AG09319 (cell line): ENCODE results near the gene IFT57.
A peak's percentile ranks its signal among the peaks of the same experiment; 100 is the strongest.

Source experiments
- DNase-seq: peaks from one replicate; pipeline ENCODE4 v3.0.0-alpha.2; 2010; ENCODE audit warnings: low read depth; ENCODE audit errors: extremely low read depth
- TF ChIP-seq, protein P1 (sequence below): IDR thresholded peaks from 2 replicates; pipeline ENCODE4 v1.5.1; 2011; ENCODE audit warnings: low read depth, mild to moderate bottlenecking, inconsistent platforms, low read length, moderate library complexity

The IFT57 gene

DNA sequence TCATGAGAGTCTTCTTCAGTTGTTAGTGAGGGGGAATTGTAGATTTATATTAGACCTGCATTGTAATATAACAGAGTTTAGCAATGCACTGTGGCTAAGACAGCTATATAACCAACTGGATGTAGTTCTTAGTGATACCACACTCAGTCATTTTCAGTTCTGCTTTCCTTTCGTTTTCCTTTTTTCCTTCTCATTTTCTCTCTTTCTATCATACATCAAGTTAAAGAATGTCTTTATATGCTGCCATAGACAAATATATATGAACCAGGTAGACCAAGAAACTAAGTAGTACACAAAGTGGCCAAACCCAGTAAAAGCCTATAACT is 87.7 kb downstream of the IFT57 start:
- no peak for DNase-seq
- TF ChIP-seq, protein P1, sequence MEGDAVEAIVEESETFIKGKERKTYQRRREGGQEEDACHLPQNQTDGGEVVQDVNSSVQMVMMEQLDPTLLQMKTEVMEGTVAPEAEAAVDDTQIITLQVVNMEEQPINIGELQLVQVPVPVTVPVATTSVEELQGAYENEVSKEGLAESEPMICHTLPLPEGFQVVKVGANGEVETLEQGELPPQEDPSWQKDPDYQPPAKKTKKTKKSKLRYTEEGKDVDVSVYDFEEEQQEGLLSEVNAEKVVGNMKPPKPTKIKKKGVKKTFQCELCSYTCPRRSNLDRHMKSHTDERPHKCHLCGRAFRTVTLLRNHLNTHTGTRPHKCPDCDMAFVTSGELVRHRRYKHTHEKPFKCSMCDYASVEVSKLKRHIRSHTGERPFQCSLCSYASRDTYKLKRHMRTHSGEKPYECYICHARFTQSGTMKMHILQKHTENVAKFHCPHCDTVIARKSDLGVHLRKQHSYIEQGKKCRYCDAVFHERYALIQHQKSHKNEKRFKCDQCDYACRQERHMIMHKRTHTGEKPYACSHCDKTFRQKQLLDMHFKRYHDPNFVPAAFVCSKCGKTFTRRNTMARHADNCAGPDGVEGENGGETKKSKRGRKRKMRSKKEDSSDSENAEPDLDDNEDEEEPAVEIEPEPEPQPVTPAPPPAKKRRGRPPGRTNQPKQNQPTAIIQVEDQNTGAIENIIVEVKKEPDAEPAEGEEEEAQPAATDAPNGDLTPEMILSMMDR, result no peak

GRCh38 chr3:108133858-108134554 is 88.2 kb downstream of the IFT57 start:
- TF ChIP-seq, protein P1, result no peak

GRCh38 chr3:108133048-108133369 is 89.2 kb downstream of the IFT57 start:
- DNase-seq, result no peak
- TF ChIP-seq, protein P1, result no peak

More at GRCh38 chr3:108133858-108134554, 88.2 kb downstream of the IFT57 start:
- DNase-seq, result no peak

DNA sequence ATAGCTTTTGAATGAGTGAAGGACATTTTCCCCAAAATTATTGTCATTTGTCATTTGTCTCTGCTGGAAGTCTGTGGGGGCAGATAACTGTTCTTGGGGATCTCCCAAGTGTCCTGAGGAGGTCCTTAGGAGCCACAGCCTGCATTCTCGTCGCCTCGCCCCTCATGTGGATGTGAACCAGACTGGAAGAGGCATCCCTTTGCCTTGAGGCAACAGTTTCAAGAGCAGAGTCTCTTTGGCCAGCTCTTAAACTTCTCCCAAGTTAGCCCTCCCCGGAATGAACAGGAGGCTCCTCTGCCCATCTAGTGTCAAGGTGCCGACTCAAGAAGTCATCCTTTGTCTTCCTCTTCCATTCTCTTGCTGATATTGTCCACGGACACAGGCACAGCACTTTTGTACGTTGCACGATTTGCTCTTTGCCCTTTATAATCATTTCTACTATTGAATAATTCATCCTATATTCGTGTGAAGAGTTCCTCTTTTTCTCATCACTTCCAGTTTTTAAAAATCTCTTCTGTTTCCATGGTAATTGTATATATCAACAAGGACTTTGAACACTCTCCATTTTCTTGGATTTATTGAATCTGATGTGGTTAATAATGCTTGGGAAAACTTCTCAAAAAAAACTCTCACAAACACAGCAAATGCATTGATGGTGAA is 90.6 kb downstream of the IFT57 start:
- DNase-seq, result no peak
- TF ChIP-seq, protein P1, result no peak

GRCh38 chr3:108130701-108131474 is 91.3 kb downstream of the IFT57 start:
- DNase-seq, result peak; percentile 59
- TF ChIP-seq, protein P1, result no peak

- DNase-seq, result no peak
- TF ChIP-seq, protein P1, result no peak
These were observed 92.0 kb downstream of the IFT57 start for GRCh38 chr3:108130236-108130635.

GRCh38 chr3:108127301-108127988 is 94.8 kb downstream of the IFT57 start:
- no peak for DNase-seq
- TF ChIP-seq, protein P1, result no peak
